Tibial artery (tissue), 4 donors: Measurements from ENCODE around the gene CCDC102A.

ENCODE experiments used
- DNase-seq, 2 donors: peaks; one replicate each; pipeline ENCODE4 v3.0.0-alpha.2; 2019
- H3K27ac ChIP-seq, 2 donors: fragments of 200-600 bp; sonication (generic) in 1 of 2; 1 replicate in 1 of 2; 2 replicates in 1 of 2; pipeline ENCODE4 v1.5.1; 2018 to 2019; ENCODE audit warnings: mild to moderate bottlenecking in 1 of 2
- H3K27me3 ChIP-seq, 2 donors: fragments of 200-600 bp; sonication (generic) in 1 of 2; one replicate each; pipeline versions ENCODE4 v1.5.1 to v1.6.0; 2016 to 2019
- H3K36me3 ChIP-seq, 3 donors: fragments of 200-600 bp; sonication (generic) in 2 of 3; one replicate each; pipeline ENCODE4 v1.5.1; 2016 to 2019; ENCODE audit warnings: mild to moderate bottlenecking in 2 of 3
- H3K4me1 ChIP-seq, 4 donors: fragments of 200-600 bp; sonication (generic) in 2 of 4; 1 replicate in 3 of 4; 2 replicates in 1 of 4; pipeline ENCODE4 v1.5.1; 2016 to 2019
- H3K4me3 ChIP-seq, 2 donors: fragments of 200-600 bp; sonication (generic) in 1 of 2; 1 replicate in 1 of 2; 2 replicates in 1 of 2; pipeline ENCODE4 v1.5.1; 2018 to 2019; ENCODE audit warnings: mild to moderate bottlenecking in 2 of 2
- H3K9me3 ChIP-seq, 3 donors: fragments of 200-600 bp; sonication (generic) in 1 of 3; one replicate each; pipeline ENCODE4 v1.5.1; 2016 to 2019
- intact Hi-C: fragments of 100-400 bp; cut with DNase I; formaldehyde crosslinking; loops from one replicate; pipeline ENCODE4 v1.15.0; 2023; ENCODE audit warnings: low total_unique reads
- TF ChIP-seq, protein P1 (sequence below), 2 experiments: fragments of 200-600 bp in 1 of 2; fragments of 450-650 bp in 1 of 2; IDR thresholded peaks; one replicate each; pipeline ENCODE4 v1.5.1; 2017 to 2019; ENCODE audit warnings: antibody characterized with exemption in 2 of 2, mild to moderate bottlenecking in 1 of 2, moderate library complexity in 1 of 2

The CCDC102A gene

DNA sequence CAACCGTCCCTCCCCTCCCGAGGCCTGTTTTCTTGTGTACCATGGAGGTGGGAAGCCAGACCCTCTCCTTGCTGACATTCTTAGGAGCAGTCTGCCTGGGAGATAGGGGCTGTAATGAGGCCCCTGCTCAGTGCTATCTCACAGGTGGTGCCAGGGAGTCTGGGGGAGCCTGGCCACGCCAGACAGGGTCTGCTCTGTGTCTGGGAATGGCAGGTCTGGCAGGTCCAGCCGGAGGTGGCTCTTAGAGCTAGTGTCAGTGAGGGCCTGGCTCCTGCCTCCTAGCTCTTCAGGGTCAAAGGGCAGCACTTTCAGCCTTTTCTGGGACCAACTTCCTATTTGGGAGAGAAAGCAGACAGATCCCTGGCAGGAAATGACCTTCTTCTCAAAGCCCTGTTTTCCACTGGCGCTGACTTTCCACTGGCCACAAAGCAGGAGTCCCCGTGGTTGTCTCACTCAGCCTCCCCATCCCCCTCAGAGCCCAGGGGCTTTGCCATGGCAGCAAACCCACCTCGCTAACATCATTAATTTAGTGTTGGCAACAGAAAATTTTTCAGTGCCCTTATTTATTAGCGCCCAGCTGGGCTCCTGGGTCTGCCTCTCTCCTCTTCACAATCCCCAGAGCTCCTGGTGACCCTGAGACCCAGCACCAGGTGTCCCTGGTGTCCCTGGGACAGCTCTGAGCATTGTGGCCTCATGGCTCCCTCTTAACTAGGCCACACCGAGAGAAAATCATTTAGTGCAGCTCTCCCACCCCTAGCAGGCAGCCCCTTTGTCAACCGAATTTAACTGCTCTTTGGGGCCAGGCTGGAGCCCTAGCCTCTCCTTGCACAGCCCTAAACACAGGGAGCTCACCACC is 26.1 kb downstream of the CCDC102A start:
- Histone ChIP-seq H3K9me3 (no peaks in the 10 kb centered on the region), H3K27ac (no peak overlapping the region), H3K4me3 (no peak overlapping the region), H3K36me3 (peaks cover 28 to 33% (median 28%) of the 10 kb centered on the region in 3 donors), H3K4me1 (no peaks in the 10 kb centered on the region), H3K27me3 (peaks cover 0 to 12% of the 10 kb centered on the region in 2 donors)
- intact Hi-C loops: no loop called here
- no peak for DNase-seq
- TF ChIP-seq, protein P1, sequence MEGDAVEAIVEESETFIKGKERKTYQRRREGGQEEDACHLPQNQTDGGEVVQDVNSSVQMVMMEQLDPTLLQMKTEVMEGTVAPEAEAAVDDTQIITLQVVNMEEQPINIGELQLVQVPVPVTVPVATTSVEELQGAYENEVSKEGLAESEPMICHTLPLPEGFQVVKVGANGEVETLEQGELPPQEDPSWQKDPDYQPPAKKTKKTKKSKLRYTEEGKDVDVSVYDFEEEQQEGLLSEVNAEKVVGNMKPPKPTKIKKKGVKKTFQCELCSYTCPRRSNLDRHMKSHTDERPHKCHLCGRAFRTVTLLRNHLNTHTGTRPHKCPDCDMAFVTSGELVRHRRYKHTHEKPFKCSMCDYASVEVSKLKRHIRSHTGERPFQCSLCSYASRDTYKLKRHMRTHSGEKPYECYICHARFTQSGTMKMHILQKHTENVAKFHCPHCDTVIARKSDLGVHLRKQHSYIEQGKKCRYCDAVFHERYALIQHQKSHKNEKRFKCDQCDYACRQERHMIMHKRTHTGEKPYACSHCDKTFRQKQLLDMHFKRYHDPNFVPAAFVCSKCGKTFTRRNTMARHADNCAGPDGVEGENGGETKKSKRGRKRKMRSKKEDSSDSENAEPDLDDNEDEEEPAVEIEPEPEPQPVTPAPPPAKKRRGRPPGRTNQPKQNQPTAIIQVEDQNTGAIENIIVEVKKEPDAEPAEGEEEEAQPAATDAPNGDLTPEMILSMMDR (IDR thresholded peaks at IDR 0.05): no peak

DNA sequence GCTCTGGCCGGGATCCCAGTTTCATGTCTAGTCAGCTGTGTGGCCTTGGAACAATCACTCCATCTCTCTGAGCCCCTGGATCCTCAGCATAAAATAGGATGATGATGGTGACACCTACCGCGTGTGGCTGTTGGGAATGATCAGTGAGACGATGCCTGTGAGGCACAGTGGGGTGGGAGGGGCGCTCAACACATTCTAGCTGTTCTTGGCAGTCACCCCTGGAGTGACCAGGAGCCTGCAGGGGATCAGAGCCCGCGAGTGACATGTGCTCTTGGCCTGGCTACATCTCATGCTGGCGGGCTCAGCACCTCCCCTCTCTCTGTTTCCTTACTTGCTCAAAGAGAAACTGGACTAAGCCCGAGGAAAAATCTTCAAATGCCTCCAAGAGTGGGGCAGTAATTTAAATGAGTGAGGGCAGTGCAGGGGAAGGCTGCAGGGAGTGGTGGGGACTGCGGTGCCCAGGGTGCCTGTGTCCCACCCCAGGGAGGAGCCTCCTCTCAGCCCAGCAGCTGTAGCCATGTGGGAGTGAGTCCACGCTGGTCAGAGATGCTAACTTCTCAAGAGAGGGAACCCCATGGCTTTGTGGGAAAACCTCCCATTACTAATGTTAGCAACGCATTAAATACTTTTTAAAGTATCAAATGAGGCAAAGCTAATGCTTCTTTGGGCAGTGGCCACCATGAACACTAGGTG is 27.0 kb downstream of the CCDC102A start:
- intact Hi-C loops: no loop called here

DNA sequence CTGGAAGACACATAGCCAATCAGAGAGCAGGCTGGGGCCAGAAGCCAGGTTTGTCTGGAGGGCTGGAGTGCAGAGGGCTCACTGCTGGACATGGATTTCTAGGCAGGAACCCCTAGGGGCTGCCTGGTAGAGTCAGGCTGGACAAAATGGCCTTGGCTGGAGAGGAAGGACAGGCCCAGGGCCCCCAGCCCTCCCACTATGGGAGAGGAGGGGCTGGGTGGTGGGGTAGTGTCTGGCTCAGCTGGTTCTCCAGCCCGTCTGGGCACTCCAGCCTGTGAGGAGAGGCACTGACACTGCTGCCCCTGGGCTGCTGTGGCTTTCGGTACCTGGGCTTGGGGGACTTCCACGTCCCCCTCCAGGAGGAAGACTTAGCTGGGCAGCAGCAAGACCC is 28.3 kb downstream of the CCDC102A start:
- H3K4me3 ChIP-seq: no peak overlapping the region
- no peaks in the 10 kb centered on the region for H3K9me3 ChIP-seq
- no peak for DNase-seq
- TF ChIP-seq, protein P1 (IDR thresholded peaks at IDR 0.05): no peak
- peaks cover 10 to 14% (median 11%) of the 10 kb centered on the region in 3 donors for H3K36me3 ChIP-seq
- peaks cover 0 to 12% of the 10 kb centered on the region in 2 donors for H3K27me3 ChIP-seq
- H3K4me1 ChIP-seq: no peaks in the 10 kb centered on the region
- no peak overlapping the region for H3K27ac ChIP-seq
- intact Hi-C loops: no loop called here

More for the DNA sequence above, 27.0 kb downstream of the CCDC102A start:
- Histone ChIP-seq H3K27ac (no peak overlapping the region), H3K4me3 (no peak overlapping the region), H3K36me3 (peaks cover 22 to 26% (median 25%) of the 10 kb centered on the region in 3 donors), H3K27me3 (peaks cover 0 to 12% of the 10 kb centered on the region in 2 donors), H3K4me1 (no peaks in the 10 kb centered on the region), H3K9me3 (no peaks in the 10 kb centered on the region)
- TF ChIP-seq, protein P1 (IDR thresholded peaks at IDR 0.05): no peak
- no peak for DNase-seq

DNA sequence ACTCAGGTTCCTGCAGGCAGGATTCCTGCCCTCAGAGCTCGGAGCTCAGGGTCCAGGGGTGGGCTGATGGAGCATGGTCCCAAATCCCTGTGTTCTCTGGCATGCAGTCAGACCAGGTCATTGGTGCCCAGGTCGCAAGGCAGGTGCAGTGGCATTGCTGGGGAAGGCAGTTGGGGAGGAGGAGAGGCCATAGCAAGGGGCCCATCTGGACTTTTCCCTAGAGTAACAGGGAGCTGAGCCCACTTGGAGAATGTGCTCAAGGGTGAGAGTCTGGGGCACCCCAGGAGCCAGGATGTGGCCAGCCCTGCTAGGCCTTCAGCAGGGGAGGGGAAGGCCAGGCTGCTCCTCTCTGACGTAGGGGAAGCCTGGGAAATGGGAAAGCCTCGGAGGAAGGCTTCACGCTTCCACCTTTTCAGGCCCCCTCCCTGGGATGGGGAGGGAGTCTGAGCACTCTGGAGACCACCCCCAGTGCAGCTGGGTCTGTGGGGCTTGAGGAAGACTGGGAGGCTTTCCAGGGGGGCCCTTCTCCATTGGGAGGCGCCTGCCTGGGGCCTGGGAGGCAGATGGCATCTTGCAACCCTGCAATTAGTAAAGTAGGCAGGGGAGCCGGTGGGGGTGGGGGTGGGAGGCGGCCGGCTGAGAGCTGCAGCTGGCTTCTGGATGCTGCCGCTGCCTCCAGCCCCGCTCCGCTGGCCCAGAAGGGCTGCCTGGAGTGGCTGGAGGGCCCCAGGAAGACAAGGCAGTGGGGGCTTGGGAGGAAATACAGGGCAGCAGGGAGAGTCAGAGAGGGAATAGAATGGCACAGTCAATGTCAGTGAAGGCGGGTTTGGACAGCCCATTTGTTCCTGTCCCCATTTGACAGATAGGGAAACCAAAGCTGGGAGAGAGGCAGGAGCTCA is 29.0 kb downstream of the CCDC102A start:
- intact Hi-C loops: no loop called here

DNA sequence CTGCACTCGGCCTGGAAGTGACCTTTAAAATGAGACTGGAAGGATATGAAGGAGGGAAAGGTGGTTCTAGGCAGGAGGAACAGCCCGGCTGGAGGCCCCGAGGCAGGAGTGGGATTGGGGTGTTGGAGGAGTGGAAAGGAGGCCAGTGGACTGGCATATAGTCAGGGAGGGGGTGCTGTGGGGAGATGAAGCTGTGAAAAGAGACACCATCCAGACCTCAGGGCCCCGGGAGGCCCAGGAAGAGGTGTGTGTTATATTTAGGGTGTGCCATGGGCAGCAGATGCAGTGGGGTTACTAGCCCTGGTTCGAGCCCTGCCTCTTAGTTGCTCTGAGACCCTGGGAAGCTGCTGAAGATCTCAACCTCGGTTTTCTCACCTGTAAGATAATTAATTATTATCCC is 31.2 kb downstream of the CCDC102A start:
- intact Hi-C loops: no loop called here
- TF ChIP-seq, protein P1 (IDR thresholded peaks at IDR 0.05): no peak
- DNase-seq: no peak
- no peak overlapping the region for H3K4me3 ChIP-seq
- no peaks in the 10 kb centered on the region for H3K9me3 ChIP-seq
- H3K4me1 ChIP-seq: no peaks in the 10 kb centered on the region
- H3K27ac ChIP-seq: no peak overlapping the region
- peaks cover 0 to 12% of the 10 kb centered on the region in 2 donors for H3K27me3 ChIP-seq
- no peaks in the 10 kb centered on the region for H3K36me3 ChIP-seq

More for the DNA sequence above, 29.0 kb downstream of the CCDC102A start:
- no peak for DNase-seq
- Histone ChIP-seq H3K4me1 (no peaks in the 10 kb centered on the region), H3K9me3 (no peaks in the 10 kb centered on the region), H3K36me3 (peaks cover 3 to 8% (median 5%) of the 10 kb centered on the region in 3 donors), H3K4me3 (no peak overlapping the region), H3K27ac (no peak overlapping the region), H3K27me3 (peaks cover 0 to 12% of the 10 kb centered on the region in 2 donors)
- TF ChIP-seq, protein P1 (IDR thresholded peaks at IDR 0.05): no peak
